Memory B cell (primary cell): ENCODE data around the gene TEDDM1.

Experiments used
- ATAC-seq: fragments of 150-1000 bp; cut with Tn5 transposase; 2 replicates; pipeline ENCODE4 v1.10.0; 2021; ENCODE audit warnings: low read depth, mild to moderate bottlenecking, moderate library complexity
- DNase-seq, 2 donors: peaks; one replicate each; pipeline ENCODE4 v3.0.0; 2022; ENCODE audit warnings: low spot score in 2 of 2
- H3K27ac Mint-ChIP-seq: one replicate; pipeline ENCODE4 v1.8.0; 2022; ENCODE audit warnings: mild to moderate bottlenecking, moderate library complexity, mixed read lengths
- H3K27me3 Mint-ChIP-seq: one replicate; pipeline ENCODE4 v1.8.0; 2022; ENCODE audit warnings: mixed read lengths
- H3K36me3 Mint-ChIP-seq: one replicate; pipeline ENCODE4 v1.8.0; 2022; ENCODE audit warnings: mild to moderate bottlenecking, mixed read lengths
- H3K4me1 Mint-ChIP-seq: one replicate; pipeline ENCODE4 v1.8.0; 2022; ENCODE audit warnings: mixed read lengths
- H3K4me3 Mint-ChIP-seq: one replicate; pipeline ENCODE4 v1.8.0; 2022; ENCODE audit warnings: mild to moderate bottlenecking, moderate library complexity, mixed read lengths
- H3K9me3 Mint-ChIP-seq: one replicate; pipeline ENCODE4 v1.8.0; 2022; ENCODE audit warnings: mixed read lengths

TEDDM1 gene

DNA sequence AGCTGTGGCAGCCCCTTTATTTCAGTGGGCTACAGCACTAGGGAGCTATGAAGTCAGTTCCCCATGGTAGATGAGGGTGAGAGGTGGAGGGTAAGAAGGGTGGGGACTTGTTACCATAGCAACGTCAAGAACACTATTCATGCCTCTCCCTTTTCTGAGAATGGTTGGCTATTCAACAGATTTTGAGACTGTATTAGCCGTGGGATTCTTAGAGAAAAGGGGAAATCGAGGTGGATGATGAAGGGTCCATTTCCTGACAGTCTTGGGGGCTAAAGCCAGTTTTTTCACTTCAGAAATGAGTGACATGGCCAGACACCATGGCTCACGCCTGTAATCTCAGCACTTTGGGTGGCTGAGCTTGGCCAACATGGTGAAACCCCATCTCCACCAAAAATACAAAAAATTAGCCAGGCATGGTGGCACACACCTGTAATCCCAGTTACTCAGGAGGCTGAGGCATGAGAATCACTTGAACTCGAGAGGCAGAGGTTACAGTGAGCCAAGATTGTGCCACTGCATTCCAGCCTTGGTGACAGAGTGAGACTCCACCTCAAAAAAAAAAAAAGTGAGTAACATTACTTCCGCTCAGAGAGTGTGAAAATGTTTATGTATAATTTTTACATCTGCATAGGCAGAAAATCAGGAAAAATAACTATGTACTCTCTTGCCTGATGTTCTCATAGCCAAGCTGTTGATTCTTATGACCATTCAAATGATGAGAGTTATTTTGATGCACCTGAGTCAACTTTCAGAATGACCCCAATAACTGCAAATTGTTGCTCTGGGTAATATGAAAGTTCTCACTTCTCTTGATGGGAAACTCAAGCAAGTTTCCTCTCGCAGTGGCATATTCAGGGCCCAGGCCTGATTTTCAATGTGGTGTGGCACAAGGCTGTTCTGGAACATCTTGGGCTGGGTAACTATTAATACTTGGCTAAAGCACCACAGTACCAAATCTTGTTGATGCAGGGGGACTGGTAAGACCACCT, 26.3 kb upstream of the TEDDM1 start:
- Mint-ChIP-seq H3K4me3 (no peak overlapping the region), H3K27me3 (no peaks in the 10 kb centered on the region), H3K36me3 (no peaks in the 10 kb centered on the region), H3K27ac (no peak overlapping the region), H3K4me1 (peaks cover 9% of the 10 kb centered on the region), H3K9me3 (no peaks in the 10 kb centered on the region)
- DNase-seq (no peak), ATAC-seq (no peak)

DNA sequence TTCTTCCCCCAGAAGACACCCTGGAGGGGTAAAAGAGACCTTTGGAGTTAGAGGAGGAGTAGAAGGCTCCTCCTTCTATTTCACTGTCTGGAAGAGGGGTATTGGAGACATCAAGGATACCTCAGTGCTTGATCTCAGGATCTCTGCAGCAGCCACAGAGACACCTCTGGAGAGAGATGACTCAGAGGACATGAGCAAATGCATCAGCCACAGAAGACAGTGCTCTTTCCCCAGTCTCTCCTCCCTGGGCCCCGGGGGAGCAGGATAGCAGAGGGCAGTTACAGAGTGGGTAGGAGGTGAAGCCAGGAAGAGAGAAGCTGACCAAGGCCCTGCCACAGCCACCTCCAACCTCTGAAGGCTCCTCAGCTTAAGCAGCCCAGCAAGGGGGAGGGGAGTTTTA, 15.3 kb upstream of the TEDDM1 start:
- Mint-ChIP-seq H3K27me3 (peaks cover 7% of the 10 kb centered on the region), H3K9me3 (no peaks in the 10 kb centered on the region), H3K4me3 (no peak overlapping the region), H3K4me1 (no peaks in the 10 kb centered on the region), H3K27ac (no peak overlapping the region), H3K36me3 (no peaks in the 10 kb centered on the region)
- no peak for ATAC-seq
- no peak for DNase-seq

DNA sequence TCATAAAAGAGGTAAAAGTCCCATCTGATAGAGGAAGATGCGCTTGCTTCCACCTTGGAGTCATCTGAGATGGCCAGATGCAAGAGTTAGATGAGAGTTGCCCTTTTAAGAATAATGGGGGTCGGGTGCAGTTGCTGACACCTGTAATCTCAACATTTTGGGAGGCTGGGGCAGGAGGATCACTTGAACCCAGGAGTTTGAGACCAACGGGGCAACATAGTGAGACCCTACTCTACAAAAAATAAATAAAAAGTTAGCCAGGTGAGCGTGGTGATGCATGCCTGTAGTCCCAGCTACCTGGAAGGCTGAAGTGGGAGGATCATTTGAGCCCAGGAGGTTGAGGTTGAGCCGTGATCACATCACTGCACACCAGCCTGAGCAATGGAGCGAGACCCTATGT, 13.5 kb upstream of the TEDDM1 start:
- no peak overlapping the region for H3K4me3 Mint-ChIP-seq
- ATAC-seq, result no peak
- H3K4me1 Mint-ChIP-seq, result no peaks in the 10 kb centered on the region
- no peaks in the 10 kb centered on the region for H3K36me3 Mint-ChIP-seq
- no peaks in the 10 kb centered on the region for H3K9me3 Mint-ChIP-seq
- H3K27me3 Mint-ChIP-seq, result peaks cover 12% of the 10 kb centered on the region
- no peak overlapping the region for H3K27ac Mint-ChIP-seq
- no peak for DNase-seq

DNA sequence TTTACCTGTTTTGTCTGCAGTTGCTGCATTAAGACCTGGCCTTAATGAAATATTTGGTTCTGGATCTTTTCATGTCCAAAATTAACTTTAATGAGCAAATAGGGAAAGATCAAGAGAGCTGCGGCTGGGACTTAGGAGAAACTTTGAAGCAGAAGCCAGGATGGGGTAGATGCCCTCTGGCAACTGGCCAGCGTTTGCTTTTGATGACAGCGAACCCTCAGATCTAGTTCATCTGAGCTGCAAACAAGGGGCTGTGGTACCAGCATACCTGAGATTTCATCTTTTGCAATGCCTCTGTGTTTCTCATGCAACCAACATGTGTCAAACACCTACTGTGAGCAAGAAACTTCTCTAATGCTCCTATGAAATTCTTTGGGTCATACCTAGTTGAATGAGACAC, 13.0 kb upstream of the TEDDM1 start:
- ATAC-seq (no peak), DNase-seq (no peak)
- peaks cover 13% of the 10 kb centered on the region for H3K27me3 Mint-ChIP-seq
- no peaks in the 10 kb centered on the region for H3K9me3 Mint-ChIP-seq
- H3K4me3 Mint-ChIP-seq, result no peak overlapping the region
- no peaks in the 10 kb centered on the region for H3K4me1 Mint-ChIP-seq
- no peaks in the 10 kb centered on the region for H3K36me3 Mint-ChIP-seq
- no peak overlapping the region for H3K27ac Mint-ChIP-seq

DNA sequence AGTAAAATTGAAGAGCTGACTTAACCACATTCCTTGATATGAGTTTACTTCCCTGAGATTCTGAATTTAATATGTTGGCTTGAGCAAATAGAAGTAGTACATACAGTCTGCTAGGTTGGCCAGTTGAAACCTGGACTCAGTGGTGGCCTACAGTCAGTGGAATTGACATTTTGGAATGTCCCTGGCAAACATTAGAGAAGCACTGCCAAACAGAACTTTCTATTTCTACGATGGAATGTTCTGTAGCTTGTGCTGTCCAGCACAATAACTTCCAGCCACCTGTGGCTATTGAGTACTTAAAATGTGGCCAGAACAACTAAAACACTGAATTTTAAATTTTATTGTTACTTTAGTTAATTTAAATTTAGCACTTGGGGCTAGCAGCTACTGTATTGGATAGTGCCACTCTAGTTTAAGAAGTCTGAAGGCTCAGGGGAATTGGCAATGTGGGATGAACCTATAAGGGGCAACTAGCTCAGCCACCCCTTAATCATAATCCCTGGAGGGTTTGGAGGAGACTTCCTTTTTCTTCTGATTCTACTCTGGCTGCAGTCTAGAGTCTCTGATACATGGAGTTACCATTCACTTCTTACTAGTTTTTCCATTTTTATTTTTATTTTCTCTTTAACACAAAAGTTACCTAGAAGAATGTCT, 10.3 kb upstream of the TEDDM1 start:
- ATAC-seq (no peak), DNase-seq (no peak)
- H3K4me3 Mint-ChIP-seq, result no peak overlapping the region
- H3K4me1 Mint-ChIP-seq, result no peaks in the 10 kb centered on the region
- H3K27ac Mint-ChIP-seq, result no peak overlapping the region
- H3K36me3 Mint-ChIP-seq, result peaks cover under 1% of the 10 kb centered on the region
- H3K9me3 Mint-ChIP-seq, result peaks cover 1% of the 10 kb centered on the region
- peaks cover 19% of the 10 kb centered on the region for H3K27me3 Mint-ChIP-seq

DNA sequence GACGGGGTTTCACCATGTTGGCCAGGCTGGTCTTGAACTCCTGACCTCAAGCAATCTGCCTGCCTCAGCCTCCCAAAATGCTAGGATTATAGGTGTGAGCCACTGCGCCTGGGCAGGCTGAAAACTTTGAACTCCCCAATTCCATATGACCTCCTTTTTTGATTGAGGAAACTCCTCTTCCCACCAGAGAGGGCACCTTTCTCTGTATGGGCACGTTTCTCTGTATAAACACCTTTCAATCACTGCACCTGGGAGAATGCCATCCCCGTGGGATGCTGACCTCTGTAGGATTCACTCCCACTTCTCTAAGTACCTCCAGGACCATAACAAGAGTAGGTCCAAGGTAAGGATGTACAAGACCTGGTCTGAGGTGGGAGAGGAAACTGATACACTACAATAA, 9.7 kb upstream of the TEDDM1 start:
- Mint-ChIP-seq H3K4me3 (no peak overlapping the region), H3K36me3 (peaks cover 3% of the 10 kb centered on the region), H3K9me3 (peaks cover 5% of the 10 kb centered on the region), H3K4me1 (no peaks in the 10 kb centered on the region), H3K27ac (no peak overlapping the region), H3K27me3 (peaks cover 19% of the 10 kb centered on the region)
- DNase-seq (no peak), ATAC-seq (no peak)

DNA sequence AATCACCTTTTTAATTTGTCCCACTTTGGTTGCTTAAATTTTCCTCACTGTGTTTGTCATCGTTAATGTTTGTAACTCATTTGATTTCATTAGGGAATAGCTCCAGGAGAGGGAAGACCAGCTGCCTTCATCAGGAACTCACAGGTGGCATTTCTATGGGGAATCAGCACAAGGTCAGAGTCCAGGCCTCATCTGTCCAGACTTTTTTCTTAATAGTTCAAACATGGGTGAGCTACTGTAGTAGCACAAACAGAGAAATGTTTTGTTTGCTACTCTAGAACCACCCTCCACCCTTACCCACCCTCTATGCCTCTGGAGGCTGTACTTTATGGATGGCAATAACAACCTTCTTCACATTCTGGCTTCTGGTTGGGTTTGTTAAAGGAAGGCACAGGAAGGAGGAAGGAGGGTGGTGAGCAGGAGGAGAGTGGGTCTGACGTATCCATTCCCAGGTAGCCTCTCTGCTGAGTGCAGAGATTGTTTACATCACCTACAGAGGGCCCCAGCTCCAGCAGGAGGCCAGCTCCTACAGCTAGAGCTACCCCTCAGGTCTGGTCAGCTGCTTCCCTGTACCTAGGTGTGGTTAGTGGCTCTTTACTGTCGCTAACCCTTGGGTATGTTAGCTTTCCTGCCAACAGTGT, 8.1 kb upstream of the TEDDM1 start:
- Mint-ChIP-seq H3K4me3 (no peak overlapping the region), H3K9me3 (peaks cover 5% of the 10 kb centered on the region), H3K27me3 (peaks cover 16% of the 10 kb centered on the region), H3K27ac (no peak overlapping the region), H3K36me3 (peaks cover 3% of the 10 kb centered on the region), H3K4me1 (no peaks in the 10 kb centered on the region)
- ATAC-seq, result no peak
- DNase-seq, result no peak

DNA sequence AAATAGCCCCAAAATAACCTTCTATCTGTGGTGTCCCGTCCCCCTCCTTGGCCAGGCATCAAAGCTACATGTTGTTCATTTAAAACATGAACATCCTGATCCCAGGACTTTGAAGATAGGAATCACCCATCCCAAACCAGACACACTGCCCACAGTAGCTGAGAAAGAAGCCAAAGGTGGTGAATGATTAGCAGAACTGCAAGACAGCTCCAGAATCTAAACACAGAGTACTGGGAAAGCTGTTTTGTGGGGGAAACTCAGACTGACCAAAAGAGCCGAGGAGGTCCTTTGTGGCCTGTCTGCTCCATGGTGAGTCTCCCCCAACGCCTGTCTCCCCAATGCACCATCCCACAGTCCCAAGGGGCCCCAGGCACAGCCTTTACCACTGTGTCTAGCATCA, 7.3 kb upstream of the TEDDM1 start:
- ATAC-seq (no peak), DNase-seq (no peak)
- H3K27me3 Mint-ChIP-seq, result peaks cover 16% of the 10 kb centered on the region
- H3K4me3 Mint-ChIP-seq, result no peak overlapping the region
- no peak overlapping the region for H3K27ac Mint-ChIP-seq
- peaks cover 5% of the 10 kb centered on the region for H3K9me3 Mint-ChIP-seq
- peaks cover 3% of the 10 kb centered on the region for H3K36me3 Mint-ChIP-seq
- no peaks in the 10 kb centered on the region for H3K4me1 Mint-ChIP-seq

DNA sequence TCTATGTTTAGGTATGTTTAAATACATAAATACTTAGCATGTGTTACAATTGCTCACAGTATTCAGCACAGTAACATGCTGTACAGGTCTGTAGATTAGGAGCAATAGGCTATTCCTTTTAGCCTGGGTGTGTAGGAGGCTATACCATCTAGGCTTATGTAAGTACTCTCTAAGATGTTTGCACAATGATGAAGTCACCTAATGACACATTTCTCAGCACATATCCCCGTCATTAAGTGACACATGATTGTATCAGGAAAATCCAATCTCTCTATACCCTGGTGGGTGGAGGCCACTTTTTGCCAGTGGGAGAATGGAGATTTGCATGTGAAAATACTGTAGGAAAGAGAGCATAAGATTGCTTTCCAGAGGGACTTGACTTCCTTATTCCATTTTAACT, 5.5 kb upstream of the TEDDM1 start:
- ATAC-seq, result no peak
- no peak for DNase-seq
- H3K27me3 Mint-ChIP-seq, result peaks cover 16% of the 10 kb centered on the region
- H3K9me3 Mint-ChIP-seq, result peaks cover 5% of the 10 kb centered on the region
- H3K27ac Mint-ChIP-seq, result no peak overlapping the region
- H3K4me1 Mint-ChIP-seq, result no peaks in the 10 kb centered on the region
- H3K36me3 Mint-ChIP-seq, result peaks cover 3% of the 10 kb centered on the region
- H3K4me3 Mint-ChIP-seq, result no peak overlapping the region

DNA sequence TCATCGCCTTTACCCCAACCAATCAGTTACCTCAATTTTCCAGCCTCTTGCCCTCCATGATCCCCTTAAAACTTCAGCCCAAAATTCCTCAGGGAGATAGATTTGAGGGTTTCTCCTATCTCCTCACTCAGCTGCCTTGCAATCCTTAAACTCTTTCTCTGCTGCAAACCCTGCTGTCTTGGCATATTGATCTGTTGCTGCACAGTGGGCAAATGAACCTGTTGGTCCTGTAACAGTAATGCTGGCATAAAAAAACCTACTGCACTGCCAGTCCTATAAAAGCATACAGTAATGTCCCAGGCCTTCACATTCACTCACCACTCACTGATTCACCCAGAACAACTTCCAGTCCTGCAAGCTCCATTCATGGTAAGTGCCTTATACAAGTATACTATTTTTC, 5.1 kb upstream of the TEDDM1 start:
- ATAC-seq (no peak), DNase-seq (no peak)
- Mint-ChIP-seq H3K27me3 (peaks cover 16% of the 10 kb centered on the region), H3K4me3 (no peak overlapping the region), H3K4me1 (no peaks in the 10 kb centered on the region), H3K36me3 (peaks cover 3% of the 10 kb centered on the region), H3K9me3 (peaks cover 5% of the 10 kb centered on the region), H3K27ac (no peak overlapping the region)

DNA sequence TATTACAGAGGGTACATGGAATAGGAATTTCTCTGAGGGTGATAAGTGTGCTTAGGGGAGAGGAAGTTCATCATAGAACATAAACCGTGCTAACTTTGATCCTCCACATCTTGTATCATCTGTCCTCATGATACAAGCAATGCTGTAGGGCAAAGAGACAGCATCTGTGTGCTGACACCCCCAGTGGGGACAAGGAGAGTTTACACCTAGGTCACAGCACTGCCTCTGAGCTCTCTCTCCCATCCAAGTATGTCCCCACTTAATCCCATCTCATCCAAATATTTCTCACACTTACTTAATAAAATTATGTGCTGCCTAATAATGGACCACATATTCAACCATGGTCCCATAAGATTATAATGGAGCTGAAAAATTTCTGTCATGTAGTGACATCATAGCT, 4.3 kb upstream of the TEDDM1 start:
- DNase-seq, result no peak
- no peaks in the 10 kb centered on the region for H3K4me1 Mint-ChIP-seq
- H3K36me3 Mint-ChIP-seq, result peaks cover 3% of the 10 kb centered on the region
- H3K27ac Mint-ChIP-seq, result no peak overlapping the region
- H3K27me3 Mint-ChIP-seq, result peaks cover 16% of the 10 kb centered on the region
- ATAC-seq, result no peak
- H3K4me3 Mint-ChIP-seq, result no peak overlapping the region
- H3K9me3 Mint-ChIP-seq, result peaks cover 5% of the 10 kb centered on the region

DNA sequence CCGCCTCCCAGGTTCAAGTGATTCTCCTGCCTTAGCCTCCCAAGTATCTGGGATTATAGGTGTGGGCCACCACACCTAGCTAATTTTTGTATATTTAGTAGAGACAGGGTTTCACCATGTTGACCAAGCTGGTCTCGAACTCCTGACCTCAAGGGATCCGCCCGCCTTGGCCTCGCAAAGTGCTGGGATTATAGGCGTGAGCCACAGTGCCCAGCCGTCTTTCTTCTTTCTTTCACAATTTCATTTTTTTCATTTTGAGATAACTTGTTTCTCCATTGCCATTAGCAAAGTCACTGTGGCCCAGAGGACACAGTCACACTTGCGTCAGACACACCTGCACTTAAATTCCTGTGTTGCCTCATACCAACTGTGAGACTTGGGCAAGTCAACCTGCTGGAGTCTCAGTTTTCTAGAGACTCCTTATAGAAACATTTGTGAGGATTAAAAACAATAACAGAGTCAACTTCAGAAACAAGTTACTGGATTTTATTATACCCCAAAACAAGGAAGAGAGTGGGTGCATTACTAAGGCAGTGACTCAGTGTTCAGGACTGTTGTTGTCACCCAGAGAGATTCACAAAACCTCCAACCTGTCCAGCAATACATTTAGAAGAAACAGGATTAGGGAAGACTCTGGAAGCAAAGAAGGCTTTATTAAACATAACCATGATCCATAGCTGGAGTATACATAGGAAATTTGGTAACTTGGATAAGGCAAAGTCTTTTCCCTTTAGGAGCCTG, 2.6 kb downstream of the TEDDM1 start:
- H3K27me3 Mint-ChIP-seq, result peaks cover 11% of the 10 kb centered on the region
- no peaks in the 10 kb centered on the region for H3K36me3 Mint-ChIP-seq
- H3K4me1 Mint-ChIP-seq, result peaks cover 8% of the 10 kb centered on the region
- H3K4me3 Mint-ChIP-seq, result no peak overlapping the region
- H3K9me3 Mint-ChIP-seq, result no peaks in the 10 kb centered on the region
- H3K27ac Mint-ChIP-seq, result no peak overlapping the region
- DNase-seq (no peak), ATAC-seq (no peak)

DNA sequence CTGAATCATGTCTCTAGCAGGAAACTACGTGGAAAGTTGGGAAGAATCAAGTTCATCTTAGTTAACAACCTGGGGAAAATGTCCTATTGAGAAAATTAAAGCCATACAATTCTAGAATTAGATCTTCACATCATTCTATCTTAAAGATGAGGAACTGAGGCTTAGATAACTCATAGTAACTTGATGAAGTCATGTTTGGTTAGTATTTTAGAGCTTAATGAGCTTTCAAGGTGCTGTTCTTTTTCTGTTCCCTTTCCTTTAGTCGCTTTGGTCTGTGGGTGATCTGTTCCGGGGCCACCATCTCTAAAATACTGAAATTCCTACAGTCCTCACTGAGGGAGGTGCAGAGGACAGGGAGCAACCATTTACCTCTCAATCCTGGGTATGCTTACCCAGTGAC, 4.6 kb downstream of the TEDDM1 start:
- Mint-ChIP-seq H3K9me3 (no peaks in the 10 kb centered on the region), H3K27me3 (peaks cover 17% of the 10 kb centered on the region), H3K4me3 (no peak overlapping the region), H3K4me1 (peaks cover 13% of the 10 kb centered on the region), H3K27ac (no peak overlapping the region), H3K36me3 (no peaks in the 10 kb centered on the region)
- DNase-seq (no peak), ATAC-seq (no peak)
